SK-N-SH (cell line): ENCODE data around the gene IER2. TPM values are rescaled to one million over a fixed set of nuclear protein-coding genes. Genes with fewer than 3 reads are reported as not detected.

Source experiments
- CTCF ChIA-PET: fragments of 300-600, 350-600 bp; formaldehyde crosslinking; extraction: SDS; loops from one replicate; lab custom pipeline; 2021; lab: Yijun Ruan, JAX
- POLR2A ChIA-PET: fragments of 350-600 bp; sonication (Branson Sonifier 250); formaldehyde crosslinking; extraction: SDS; loops from one replicate; lab custom pipeline; 2020; ENCODE audit warnings: antibody characterized with exemption, inconsistent platforms; lab: Yijun Ruan, JAX
- DNase-seq: peaks from one replicate; pipeline ENCODE4 v3.0.0; 2012
- H2AFZ ChIP-seq: fragments of 200-600 bp; sonication (generic); 2 replicates; pipeline ENCODE4 v1.8.1; 2016; ENCODE audit warnings: antibody characterized with exemption, mild to moderate bottlenecking, low read depth
- H3F3A ChIP-seq: fragments of 200-600 bp; sonication (generic); replicated peaks from 2 replicates; pipeline ENCODE3; 2016; ENCODE audit warnings: antibody characterized with exemption, mild to moderate bottlenecking; ENCODE audit not compliant: insufficient read depth
- H3K27ac ChIP-seq, 2 experiments: fragments of 200-500 bp in 1 of 2; fragments of 200-600 bp in 1 of 2; sonication (Bioruptor generic) in 1 of 2; sonication (generic), shearing (Covaris generic) in 1 of 2; 2 replicates each; pipeline versions ENCODE4 v1.5.1 to v1.6.1; 2014 to 2016; ENCODE audit warnings: low read depth in 2 of 2, inconsistent platforms in 1 of 2, low read length in 1 of 2, mild to moderate bottlenecking in 1 of 2, mixed read lengths in 1 of 2
- H3K27me3 ChIP-seq: fragments of 200-600 bp; sonication (generic), shearing (Covaris generic); 2 replicates; pipeline ENCODE4 v1.6.1; 2016; ENCODE audit warnings: mixed run types; ENCODE audit not compliant: insufficient read depth
- H3K36me3 ChIP-seq, 2 experiments: fragments of 200-500 bp in 1 of 2; fragments of 200-600 bp in 1 of 2; sonication (Bioruptor generic) in 1 of 2; sonication (generic) in 1 of 2; replicated peaks in 1 of 2; 2 replicates each; pipeline versions ENCODE3 to v1.5.1; 2014 to 2016; ENCODE audit warnings: low read length in 1 of 2, mild to moderate bottlenecking in 1 of 2; ENCODE audit not compliant: insufficient read depth in 2 of 2, control insufficient read depth in 1 of 2
- H3K4me1 ChIP-seq, 2 experiments: fragments of 200-500 bp in 1 of 2; fragments of 200-600 bp in 1 of 2; sonication (Bioruptor generic) in 1 of 2; sonication (generic), shearing (Covaris generic) in 1 of 2; 2 replicates each; pipeline versions ENCODE4 v1.5.1 to v1.6.1; 2014 to 2016; ENCODE audit warnings: low read depth in 1 of 2, low read length in 1 of 2, mixed run types in 1 of 2; ENCODE audit not compliant: insufficient read depth in 2 of 2, control insufficient read depth in 1 of 2
- H3K4me2 ChIP-seq: fragments of 200-600 bp; sonication (generic), shearing (Covaris generic); 2 replicates; pipeline ENCODE4 v1.6.1; 2017; ENCODE audit warnings: mixed run types
- H3K4me3 ChIP-seq, 2 experiments: fragments of 200-500 bp in 1 of 2; fragments of 200-600 bp in 1 of 2; sonication (Bioruptor generic) in 1 of 2; sonication (generic), shearing (Covaris generic) in 1 of 2; 2 replicates each; pipeline versions ENCODE4 v1.5.1 to v1.8.1; 2014 to 2016; ENCODE audit warnings: low read depth in 2 of 2, inconsistent platforms in 1 of 2, low read length in 1 of 2, mild to moderate bottlenecking in 1 of 2, mixed read lengths in 1 of 2, moderate library complexity in 1 of 2
- H3K79me2 ChIP-seq: fragments of 200-600 bp; sonication (generic); 2 replicates; pipeline ENCODE4 v1.8.1; 2017; ENCODE audit warnings: mild to moderate bottlenecking; ENCODE audit not compliant: insufficient read depth
- H3K9ac ChIP-seq: fragments of 200-600 bp; sonication (generic); 2 replicates; pipeline ENCODE4 v1.6.1; 2017; ENCODE audit warnings: mixed run types
- H3K9me2 ChIP-seq: fragments of 200-600 bp; sonication (generic); 2 replicates; pipeline ENCODE4 v1.6.1; 2017; ENCODE audit warnings: mixed run types
- H3K9me3 ChIP-seq: fragments of 200-600 bp; sonication (generic); 2 replicates; pipeline ENCODE4 v1.6.1; 2017; ENCODE audit warnings: mixed run types, mild to moderate bottlenecking, moderate library complexity
- H4K20me1 ChIP-seq: fragments of 200-600 bp; sonication (generic); 2 replicates; pipeline ENCODE4 v1.6.1; 2017; ENCODE audit warnings: mild to moderate bottlenecking, mixed run types; ENCODE audit not compliant: insufficient read depth
- ELF1 ChIP-seq: IDR thresholded peaks from 2 replicates; pipeline ENCODE4 v1.4.0; 2012
- EZH2phosphoT487 ChIP-seq: fragments of 200-600 bp; sonication (generic); IDR thresholded peaks from 2 replicates; pipeline ENCODE4 v1.6.1; 2017; ENCODE audit warnings: low read depth, mixed run types, mild to moderate bottlenecking, antibody characterized with exemption, moderate library complexity, borderline replicate concordance
- FOXM1 ChIP-seq: IDR thresholded peaks from 2 replicates; pipeline ENCODE4 v1.4.0; 2012; ENCODE audit warnings: low read depth, mild to moderate bottlenecking
- GABPA ChIP-seq: IDR thresholded peaks from 2 replicates; pipeline ENCODE4 v1.4.0; 2012; ENCODE audit warnings: low read depth, mild to moderate bottlenecking
- IRF3 ChIP-seq: fragments of 150-350 bp; IDR thresholded peaks from 2 replicates; pipeline ENCODE4 v1.6.1; 2016; ENCODE audit warnings: mild to moderate bottlenecking, low read depth, low read length
- MAX ChIP-seq: IDR thresholded peaks from 2 replicates; pipeline ENCODE4 v1.4.0; 2012; ENCODE audit warnings: low read depth
- MEF2A ChIP-seq: IDR thresholded peaks from 2 replicates; pipeline ENCODE4 v1.4.0; 2012; ENCODE audit warnings: low read depth, borderline replicate concordance
- NFIC ChIP-seq: IDR thresholded peaks from 2 replicates; pipeline ENCODE4 v1.4.0; 2012; ENCODE audit warnings: borderline replicate concordance
- NRF1 ChIP-seq: IDR thresholded peaks from 2 replicates; pipeline ENCODE4 v1.6.1; 2012; ENCODE audit warnings: low read depth, mild to moderate bottlenecking, low read length
- POLR2AphosphoS5 ChIP-seq: IDR thresholded peaks from 2 replicates; pipeline ENCODE4 v1.6.1; 2012; ENCODE audit warnings: low read depth, low read length
- RCOR1 ChIP-seq: fragments of 150-350 bp; IDR thresholded peaks from 2 replicates; pipeline ENCODE4 v1.6.1; 2017; ENCODE audit warnings: antibody characterized with exemption, low read length
- REST ChIP-seq: IDR thresholded peaks from 2 replicates; pipeline ENCODE4 v1.6.1; 2012; ENCODE audit warnings: mild to moderate bottlenecking, low read depth, low read length, moderate library complexity
- RFX5 ChIP-seq: IDR thresholded peaks from 2 replicates; pipeline ENCODE4 v1.6.1; 2012; ENCODE audit warnings: mild to moderate bottlenecking, improper control_type of control experiment, low read length
- SIN3A ChIP-seq: IDR thresholded peaks from 2 replicates; pipeline ENCODE4 v1.6.1; 2012; ENCODE audit warnings: low read depth, mild to moderate bottlenecking, low read length, moderate library complexity, borderline replicate concordance
- SMC3 ChIP-seq: IDR thresholded peaks from 2 replicates; pipeline ENCODE4 v1.6.1; 2012; ENCODE audit warnings: low read depth, low read length, improper control_type of control experiment
- TCF12 ChIP-seq: IDR thresholded peaks from 2 replicates; pipeline ENCODE4 v1.4.0; 2012
- USF1 ChIP-seq: IDR thresholded peaks from 2 replicates; pipeline ENCODE4 v1.4.0; 2012; ENCODE audit warnings: low read depth, borderline replicate concordance
- USF2 ChIP-seq: fragments of 150-350 bp; IDR thresholded peaks from 2 replicates; pipeline ENCODE4 v1.6.1; 2017; ENCODE audit warnings: antibody characterized with exemption, low read length, low read depth, borderline replicate concordance
- YY1 ChIP-seq: IDR thresholded peaks from 2 replicates; pipeline ENCODE4 v1.4.0; 2012; ENCODE audit warnings: low read depth, mild to moderate bottlenecking
- WGBS: methylation state at CpG from one replicate; pipeline ENCODE4 v1.1.6; 2017; ENCODE audit warnings: low lambda C conversion rate; 5-methylcytosine and 5-hydroxymethylcytosine counted together
- polyA plus RNA-seq, 3 experiments: library from polyadenylated mRNA; depleted of rRNA; stranded (reverse); fragments of >200 nt; gene quantifications; 2 replicates each; pipeline ENCODE4 v1.2.3, GENCODE V29; 2012

Gene IER2
- polyA plus RNA-seq, 1 of the 3 experiments (the other 2 are of a cell fraction) = 115 TPM

GRCh38 chr19:13128583-13128982 is 21.6 kb upstream of the IER2 start:
- Histone ChIP-seq H3K9me3 (no peaks in the 10 kb centered on the region), H3K27ac (no peak overlapping the region)
- TF ChIP-seq FOXM1 = no peak
- no peak for TF ChIP-seq MAX
- TF ChIP-seq YY1 = no peak
- no peak for TF ChIP-seq MEF2A
- no peak for TF ChIP-seq SIN3A
- no peak for TF ChIP-seq NRF1
- no peak for TF ChIP-seq USF1
- TF ChIP-seq IRF3 = no peak
- no peak for TF ChIP-seq GABPA
- no peak for TF ChIP-seq RFX5
- TF ChIP-seq REST = no peak
- TF ChIP-seq, all 33 proteins: peak for 0
- Histone ChIP-seq H3K4me1 (peaks cover 0 to 15% of the 10 kb centered on the region in 2 experiments; a peak in 2 of 4 replicates), H3F3A (peaks cover 24% of the 10 kb centered on the region), H3K27me3 (no peaks in the 10 kb centered on the region), H3K36me3 (peaks cover 4 to 11% of the 10 kb centered on the region in 2 experiments), H4K20me1 (peaks cover 96% of the 10 kb centered on the region), H2AFZ (no peak overlapping the region), H3K4me2 (no peak overlapping the region), H3K4me3 (no peak overlapping the region), H3K9ac (no peak overlapping the region), H3K9me2 (no peaks in the 10 kb centered on the region), H3K79me2 (peaks cover 95% of the 10 kb centered on the region)
- ChIA-PET CTCF (interaction anchor here (1.2 to 2.9 kb wide), 4 partner anchors 9 to 163 kb away, joined by 4 to 10 read pairs (median 7); partner anchors contain the start of gene NACC1), POLR2A (no interaction called here)
- DNase-seq = no peak
- WGBS = 67% methylated on average over 1 of the region's 1 CpG

- H3K4me2 ChIP-seq = no peak overlapping the region
- H3K36me3 ChIP-seq = peaks cover 4 to 10% of the 10 kb centered on the region in 2 experiments
- peaks cover 96% of the 10 kb centered on the region for H4K20me1 ChIP-seq
- WGBS = 98% methylated on average over 8 of the region's 9 CpGs
- H3K9me3 ChIP-seq = no peaks in the 10 kb centered on the region
- H3K27me3 ChIP-seq = no peaks in the 10 kb centered on the region
- H3K4me3 ChIP-seq = no peak overlapping the region
- no peak overlapping the region for H3K27ac ChIP-seq
- peaks cover 24% of the 10 kb centered on the region for H3F3A ChIP-seq
- peaks cover 95% of the 10 kb centered on the region for H3K79me2 ChIP-seq
- no peaks in the 10 kb centered on the region for H3K9me2 ChIP-seq
- no peak overlapping the region for H3K9ac ChIP-seq
- no peak for DNase-seq
- H2AFZ ChIP-seq = no peak overlapping the region
- ChIA-PET CTCF (interaction anchor here (1.2 to 2.9 kb wide), 5 partner anchors 10 to 164 kb away, joined by 3 to 10 read pairs (median 7); partner anchors contain the start of gene NACC1), POLR2A (no interaction called here)
- peaks cover 0 to 15% of the 10 kb centered on the region in 2 experiments; a peak in 2 of 4 replicates for H3K4me1 ChIP-seq
- no peak for TF ChIP-seq NRF1
- no peak for TF ChIP-seq YY1
- TF ChIP-seq RCOR1 = no peak
- TF ChIP-seq USF1 = no peak
- no peak for TF ChIP-seq USF2
- TF ChIP-seq ELF1 = no peak
- no peak for TF ChIP-seq POLR2AphosphoS5
- TF ChIP-seq IRF3 = no peak
- no peak for TF ChIP-seq NFIC
- no peak for TF ChIP-seq SMC3
- TF ChIP-seq TCF12 = no peak
- no peak for TF ChIP-seq SIN3A
- no peak for TF ChIP-seq EZH2phosphoT487
These were observed 20.8 kb upstream of the IER2 start for GRCh38 chr19:13129384-13129783.
